Endothelial cell (in vitro differentiated cells): Measurements from ENCODE around the gene CACNB4. TPM values are rescaled to one million over a fixed set of nuclear protein-coding genes. Genes with fewer than 3 reads are reported as not detected.
"Not testable (repeated sequence)": the region's sequence is repeated elsewhere in the genome, so short reads cannot be mapped to it uniquely, and the experiment has no call there.

Experiments
- DNase-seq: peaks from one replicate; pipeline ENCODE4 v3.0.0; 2021; ENCODE audit warnings: low spot score
- H3K27ac Mint-ChIP-seq: one replicate; pipeline ENCODE4 v1.8.0; 2021; ENCODE audit warnings: mixed read lengths, inconsistent platforms; ENCODE audit not compliant: unreplicated experiment
- H3K27me3 Mint-ChIP-seq: one replicate; pipeline ENCODE4 v1.8.0; 2021; ENCODE audit warnings: mild to moderate bottlenecking, moderate library complexity, mixed read lengths, inconsistent platforms; ENCODE audit not compliant: unreplicated experiment
- H3K36me3 Mint-ChIP-seq: one replicate; pipeline ENCODE4 v1.8.0; 2021; ENCODE audit warnings: mild to moderate bottlenecking, low read depth, mixed read lengths, inconsistent platforms; ENCODE audit not compliant: unreplicated experiment
- H3K4me1 Mint-ChIP-seq: one replicate; pipeline ENCODE4 v1.8.0; 2021; ENCODE audit warnings: mild to moderate bottlenecking, mixed read lengths, inconsistent platforms; ENCODE audit not compliant: unreplicated experiment
- H3K4me3 Mint-ChIP-seq: one replicate; pipeline ENCODE4 v1.8.0; 2021; ENCODE audit warnings: mild to moderate bottlenecking, mixed read lengths, inconsistent platforms; ENCODE audit not compliant: unreplicated experiment
- H3K9me3 Mint-ChIP-seq: one replicate; pipeline ENCODE4 v1.8.0; 2021; ENCODE audit warnings: mixed read lengths, inconsistent platforms; ENCODE audit not compliant: unreplicated experiment
- total RNA-seq: library from RNA; stranded (reverse); fragmentation: NEBNext Ultra II Directional; extraction: Animal tissue kit (Norgen Biotek cat#: 25700); gene quantifications from one replicate; pipeline ENCODE4 v1.2.1, GENCODE V29; 2021; ENCODE audit not compliant: unreplicated experiment
- TF ChIP-seq, protein P1 (sequence below): fragments of 200-600 bp; sonication (generic); IDR thresholded peaks from one replicate; pipeline ENCODE4 v1.5.0; 2021; ENCODE audit warnings: antibody characterized with exemption; ENCODE audit not compliant: unreplicated experiment

The CACNB4 gene
- total RNA-seq, 1 donor from 2014 or later: 1.5 TPM

DNA sequence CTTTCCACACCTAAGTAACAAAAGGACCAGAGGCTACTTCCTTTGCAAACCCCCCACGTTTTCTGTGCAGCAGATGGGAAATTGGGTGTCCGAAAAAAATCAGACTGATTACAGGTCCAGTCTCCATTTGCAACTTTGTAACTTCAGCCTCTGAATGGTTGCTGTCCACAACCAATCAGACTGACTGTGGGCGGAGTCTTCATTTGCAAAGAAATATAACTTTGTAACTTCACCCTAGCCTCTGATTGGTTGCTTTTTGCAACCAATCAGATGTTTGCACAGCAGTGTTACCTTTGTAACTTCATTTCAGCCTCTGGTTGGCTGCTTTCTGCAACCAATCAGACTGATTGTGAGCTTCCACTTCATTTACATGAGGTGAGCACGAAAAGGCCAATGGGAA, 27.8 kb upstream of the CACNB4 start:
- no peaks in the 10 kb centered on the region for H3K4me1 Mint-ChIP-seq
- H3K4me3 Mint-ChIP-seq: no peak overlapping the region
- TF ChIP-seq, protein P1, sequence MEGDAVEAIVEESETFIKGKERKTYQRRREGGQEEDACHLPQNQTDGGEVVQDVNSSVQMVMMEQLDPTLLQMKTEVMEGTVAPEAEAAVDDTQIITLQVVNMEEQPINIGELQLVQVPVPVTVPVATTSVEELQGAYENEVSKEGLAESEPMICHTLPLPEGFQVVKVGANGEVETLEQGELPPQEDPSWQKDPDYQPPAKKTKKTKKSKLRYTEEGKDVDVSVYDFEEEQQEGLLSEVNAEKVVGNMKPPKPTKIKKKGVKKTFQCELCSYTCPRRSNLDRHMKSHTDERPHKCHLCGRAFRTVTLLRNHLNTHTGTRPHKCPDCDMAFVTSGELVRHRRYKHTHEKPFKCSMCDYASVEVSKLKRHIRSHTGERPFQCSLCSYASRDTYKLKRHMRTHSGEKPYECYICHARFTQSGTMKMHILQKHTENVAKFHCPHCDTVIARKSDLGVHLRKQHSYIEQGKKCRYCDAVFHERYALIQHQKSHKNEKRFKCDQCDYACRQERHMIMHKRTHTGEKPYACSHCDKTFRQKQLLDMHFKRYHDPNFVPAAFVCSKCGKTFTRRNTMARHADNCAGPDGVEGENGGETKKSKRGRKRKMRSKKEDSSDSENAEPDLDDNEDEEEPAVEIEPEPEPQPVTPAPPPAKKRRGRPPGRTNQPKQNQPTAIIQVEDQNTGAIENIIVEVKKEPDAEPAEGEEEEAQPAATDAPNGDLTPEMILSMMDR: no peak
- no peak overlapping the region for H3K27ac Mint-ChIP-seq
- no peaks in the 10 kb centered on the region for H3K9me3 Mint-ChIP-seq
- DNase-seq: no peak
- peaks cover 3% of the 10 kb centered on the region for H3K36me3 Mint-ChIP-seq
- H3K27me3 Mint-ChIP-seq: no peaks in the 10 kb centered on the region

GRCh38 chr2:152122161-152122560, 23.3 kb upstream of the CACNB4 start:
- H3K4me1 Mint-ChIP-seq: no peaks in the 10 kb centered on the region
- TF ChIP-seq, protein P1: no peak
- H3K36me3 Mint-ChIP-seq: peaks cover 3% of the 10 kb centered on the region
- peaks cover 2% of the 10 kb centered on the region for H3K27me3 Mint-ChIP-seq
- no peaks in the 10 kb centered on the region for H3K9me3 Mint-ChIP-seq
- no peak overlapping the region for H3K27ac Mint-ChIP-seq
- DNase-seq: no peak
- H3K4me3 Mint-ChIP-seq: no peak overlapping the region

- TF ChIP-seq, protein P1: no peak
- Mint-ChIP-seq H3K9me3 (no peaks in the 10 kb centered on the region), H3K4me1 (no peaks in the 10 kb centered on the region), H3K36me3 (peaks cover 3% of the 10 kb centered on the region), H3K4me3 (no peak overlapping the region), H3K27me3 (peaks cover 2% of the 10 kb centered on the region), H3K27ac (no peak overlapping the region)
- no peak for DNase-seq
Measured at GRCh38 chr2:152120430-152120829, 21.6 kb upstream of the CACNB4 start.

DNA sequence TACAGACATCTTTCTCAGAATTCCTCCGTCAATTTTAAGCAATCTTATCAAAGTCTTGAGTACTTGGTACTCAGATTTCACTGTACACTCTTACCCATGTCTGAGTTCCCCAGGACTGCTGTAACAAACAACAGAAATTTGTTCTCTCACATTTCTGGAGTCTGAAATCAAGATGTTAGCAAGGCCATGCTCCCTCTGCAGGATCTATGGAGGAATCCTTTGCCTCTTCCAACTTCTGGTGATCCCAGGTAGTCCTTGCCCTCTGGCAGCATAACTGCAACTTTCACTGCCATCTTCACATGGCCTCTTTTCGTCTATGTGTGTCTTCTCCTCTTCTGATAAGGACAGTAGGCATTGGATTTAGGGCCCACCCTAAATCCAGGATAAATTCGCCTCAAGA, 17.1 kb upstream of the CACNB4 start:
- H3K36me3 Mint-ChIP-seq: no peaks in the 10 kb centered on the region
- TF ChIP-seq, protein P1: no peak
- H3K9me3 Mint-ChIP-seq: no peaks in the 10 kb centered on the region
- H3K4me3 Mint-ChIP-seq: no peak overlapping the region
- H3K27ac Mint-ChIP-seq: no peak overlapping the region
- peaks cover 2% of the 10 kb centered on the region for H3K27me3 Mint-ChIP-seq
- no peaks in the 10 kb centered on the region for H3K4me1 Mint-ChIP-seq
- DNase-seq: no peak

- Mint-ChIP-seq H3K27ac (no peak overlapping the region), H3K36me3 (no peaks in the 10 kb centered on the region), H3K4me1 (no peaks in the 10 kb centered on the region), H3K27me3 (no peaks in the 10 kb centered on the region), H3K9me3 (no peaks in the 10 kb centered on the region), H3K4me3 (no peak overlapping the region)
- no peak for DNase-seq
- TF ChIP-seq, protein P1: no peak
Measured at GRCh38 chr2:152114366-152114765, 15.5 kb upstream of the CACNB4 start.

GRCh38 chr2:152107140-152107539, 8.3 kb upstream of the CACNB4 start:
- DNase-seq, H3K27me3 Mint-ChIP-seq, H3K4me1 Mint-ChIP-seq, H3K4me3 Mint-ChIP-seq, H3K9me3 Mint-ChIP-seq, H3K27ac Mint-ChIP-seq, H3K36me3 Mint-ChIP-seq: not testable (repeated sequence)
